HEK293T (cell line): ENCODE data around the gene CCT7.

ENCODE experiments used
- BHLHE40 ChIP-seq: fragments of 450-650 bp; IDR thresholded peaks from 2 replicates; pipeline ENCODE4 v1.6.1; 2016; ENCODE audit warnings: mild to moderate bottlenecking, moderate library complexity, borderline replicate concordance
- CTBP1 ChIP-seq: fragments of 450-650 bp; IDR thresholded peaks from 2 replicates; pipeline ENCODE4 v1.6.1; 2016; ENCODE audit warnings: borderline replicate concordance
- FOXA1 ChIP-seq: fragments of 450-650 bp; IDR thresholded peaks from 2 replicates; pipeline ENCODE4 v1.6.1; 2016; ENCODE audit warnings: mild to moderate bottlenecking
- FOXM1 ChIP-seq: fragments of 450-650 bp; IDR thresholded peaks from 2 replicates; pipeline ENCODE4 v1.6.1; 2017; ENCODE audit warnings: mild to moderate bottlenecking, borderline replicate concordance
- HDGF ChIP-seq: fragments of 450-650 bp; IDR thresholded peaks from 2 replicates; pipeline ENCODE4 v1.6.1; 2017; ENCODE audit warnings: antibody characterized with exemption, borderline replicate concordance
- LEF1 ChIP-seq: fragments of 450-650 bp; IDR thresholded peaks from 2 replicates; pipeline ENCODE4 v1.6.1; 2017; ENCODE audit warnings: mild to moderate bottlenecking, borderline replicate concordance
- SP1 ChIP-seq: fragments of 450-650 bp; IDR thresholded peaks from 2 replicates; pipeline ENCODE4 v1.6.1; 2017
- TARDBP ChIP-seq: fragments of 450-650 bp; IDR thresholded peaks from 2 replicates; pipeline ENCODE4 v1.6.1; 2016
- ZNF384 ChIP-seq: fragments of 450-650 bp; IDR thresholded peaks from 2 replicates; pipeline ENCODE4 v1.6.1; 2016
- TF ChIP-seq, protein P1 (sequence below): fragments of 450-650 bp; IDR thresholded peaks from 2 replicates; pipeline ENCODE4 v1.6.1; 2016

DNA sequence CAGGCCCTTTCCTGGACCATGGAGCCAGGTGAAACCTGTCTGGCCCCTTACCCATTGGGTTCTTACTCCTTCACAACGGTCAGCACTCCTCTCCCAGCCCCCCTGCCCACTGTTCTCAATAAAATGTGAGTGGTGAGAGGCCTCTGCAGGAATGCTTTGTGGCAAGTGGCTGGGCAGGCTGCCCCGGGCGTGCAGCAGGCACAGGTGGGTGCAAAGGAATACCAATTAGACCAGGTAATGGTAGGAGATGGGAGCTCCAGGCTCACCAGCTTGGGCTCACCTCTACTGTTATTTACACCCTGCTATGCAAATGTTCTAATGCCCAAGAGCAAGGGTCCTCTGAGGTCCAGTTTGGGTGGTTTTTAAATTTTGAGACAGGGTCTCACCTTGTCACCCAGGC lies 7.0 kb upstream of the CCT7 start:
- TF ChIP-seq HDGF: no peak
- TF ChIP-seq ZNF384: no peak
- no peak for TF ChIP-seq LEF1
- no peak for TF ChIP-seq FOXA1
- no peak for TF ChIP-seq FOXM1
- TF ChIP-seq, protein P1, sequence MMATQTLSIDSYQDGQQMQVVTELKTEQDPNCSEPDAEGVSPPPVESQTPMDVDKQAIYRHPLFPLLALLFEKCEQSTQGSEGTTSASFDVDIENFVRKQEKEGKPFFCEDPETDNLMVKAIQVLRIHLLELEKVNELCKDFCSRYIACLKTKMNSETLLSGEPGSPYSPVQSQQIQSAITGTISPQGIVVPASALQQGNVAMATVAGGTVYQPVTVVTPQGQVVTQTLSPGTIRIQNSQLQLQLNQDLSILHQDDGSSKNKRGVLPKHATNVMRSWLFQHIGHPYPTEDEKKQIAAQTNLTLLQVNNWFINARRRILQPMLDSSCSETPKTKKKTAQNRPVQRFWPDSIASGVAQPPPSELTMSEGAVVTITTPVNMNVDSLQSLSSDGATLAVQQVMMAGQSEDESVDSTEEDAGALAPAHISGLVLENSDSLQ: no peak
- no peak for TF ChIP-seq BHLHE40
- no peak for TF ChIP-seq TARDBP
- no peak for TF ChIP-seq SP1
- no peak for TF ChIP-seq CTBP1
